ENCODE measurements around the gene ACSL3.
"Not testable (repeated sequence)": the region's sequence is repeated elsewhere in the genome, so short reads cannot be mapped to it uniquely, and the experiment has no call there.

ACSL3 gene

DNA sequence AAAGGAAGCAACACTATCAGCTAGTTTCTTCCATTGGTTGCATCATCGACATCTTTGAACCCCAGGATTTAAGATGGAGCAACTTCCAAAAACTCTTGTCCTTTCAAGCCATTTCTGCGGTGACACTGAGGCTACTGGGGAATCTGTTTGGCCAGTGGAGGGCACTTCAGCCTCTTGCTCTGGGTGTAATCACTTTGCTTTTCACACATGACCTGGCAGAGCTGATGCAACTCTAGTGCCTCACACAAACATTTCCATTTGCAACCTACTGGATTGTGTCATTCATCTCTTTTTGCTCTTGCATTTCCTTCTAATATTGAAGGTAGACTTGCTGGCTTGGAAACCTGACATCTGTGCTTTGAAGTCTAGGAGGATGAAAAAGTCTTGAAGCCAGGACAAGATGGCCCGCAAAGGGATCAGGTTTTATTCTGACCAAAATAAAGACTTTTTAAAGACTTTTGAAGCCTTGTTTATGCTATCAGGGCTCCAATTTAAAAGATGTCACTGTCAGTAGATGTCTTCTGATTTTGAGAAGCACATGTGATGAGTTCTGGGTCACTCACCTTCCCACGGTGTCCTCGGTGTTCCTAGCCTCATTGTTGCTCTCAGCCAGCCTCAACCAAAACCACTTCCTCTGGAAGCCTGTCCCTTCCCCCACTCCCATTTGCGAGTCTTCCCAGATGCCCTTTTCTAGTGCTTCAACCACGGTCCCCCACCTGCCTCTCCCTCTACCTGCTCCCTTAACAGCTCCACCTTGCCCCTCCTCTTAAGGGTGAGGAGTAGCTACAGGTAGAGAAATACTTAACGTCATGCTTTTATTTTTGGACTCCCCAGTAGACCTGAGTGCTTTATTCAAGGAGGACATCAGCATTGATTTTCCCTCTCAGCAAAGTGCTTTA, 121.4 kb downstream of the ACSL3 start:
- DNase-seq, result peak in 1 of 5 donors; percentile 4

DNA sequence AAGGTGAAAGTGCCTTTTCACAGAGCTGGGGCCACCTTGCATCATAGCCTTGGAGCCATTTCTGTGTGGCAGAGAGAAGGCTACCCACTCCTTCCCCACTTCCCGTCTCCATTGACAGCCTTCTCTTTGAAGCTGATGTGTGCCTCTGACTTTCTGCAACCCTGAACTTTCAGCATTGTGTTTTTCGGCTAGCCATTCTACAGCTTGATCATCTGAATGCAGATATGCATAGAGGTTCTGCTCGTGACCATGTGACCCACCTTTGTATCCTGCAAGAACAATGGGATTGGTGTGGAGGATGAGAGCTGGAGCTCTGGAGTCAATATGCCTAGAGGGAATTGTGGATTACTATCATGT, 122.1 kb downstream of the ACSL3 start:
- DNase-seq, result no peak

- no peak for DNase-seq
Observed at GRCh38 chr2:222984908-222985307, 124.1 kb downstream of the ACSL3 start.

DNA sequence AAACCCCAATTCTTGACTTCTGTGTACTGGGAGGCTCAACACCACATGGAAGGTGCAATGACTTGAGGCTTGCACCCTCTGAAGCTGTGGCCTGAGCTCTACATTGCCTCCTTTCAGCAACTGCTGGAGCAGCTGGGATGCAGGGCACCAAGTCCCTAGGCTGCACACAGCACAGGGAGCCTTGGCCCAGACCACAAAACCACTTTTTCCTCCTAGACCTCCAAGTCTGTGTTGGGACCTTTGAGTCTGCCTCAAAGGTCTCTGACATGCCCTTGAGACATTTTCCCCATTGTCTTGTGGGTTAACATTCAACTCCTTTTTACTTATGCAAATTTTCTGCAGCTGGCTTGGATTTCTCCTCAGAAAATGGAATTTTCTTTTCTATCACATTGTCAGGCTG, 128.6 kb downstream of the ACSL3 start:
- no peak for DNase-seq

- DNase-seq, result not testable (repeated sequence)
Observed at GRCh38 chr2:222990206-222990605, 129.4 kb downstream of the ACSL3 start.

- no peak for DNase-seq
Observed at GRCh38 chr2:222992137-222992536, 131.3 kb downstream of the ACSL3 start.

Data from T-helper 1 cell (primary cell).